HepG2 (cell line): Measurements from ENCODE around the gene MSL2.

Source experiments
- BRF2 ChIP-seq: sonication (generic); formaldehyde crosslinking; IDR thresholded peaks from 2 replicates; pipeline ENCODE4 v1.8.1; 2022; ENCODE audit warnings: mild to moderate bottlenecking, missing genetic modification reagents
- CSRNP2 ChIP-seq: sonication (generic); formaldehyde crosslinking; conservative IDR thresholded peaks from 2 replicates; pipeline ENCODE4 v1.8.0; 2022; ENCODE audit warnings: low read depth, missing genetic modification reagents
- EP300 ChIP-seq, 3 experiments: sonication (generic) in 1 of 3; formaldehyde crosslinking in 1 of 3; IDR thresholded peaks; 2 replicates each; pipeline versions ENCODE4 v1.5.1 to v1.6.1; 2011 to 2020; ENCODE audit warnings: low read depth in 2 of 3, low read length in 2 of 3, borderline replicate concordance in 1 of 3, improper control_type of control experiment in 1 of 3, mild to moderate bottlenecking in 1 of 3, missing genetic modification reagents in 1 of 3, moderate library complexity in 1 of 3
- FOSL2 ChIP-seq: sonication (generic); formaldehyde crosslinking; IDR thresholded peaks from 2 replicates; pipeline ENCODE4 v1.4.0; 2020; ENCODE audit warnings: missing genetic modification reagents
- HDAC2 ChIP-seq: sonication (generic); formaldehyde crosslinking; IDR thresholded peaks from 2 replicates; pipeline ENCODE4 v1.4.0; 2020; ENCODE audit warnings: missing genetic modification reagents
- POLR2AphosphoS5 ChIP-seq: IDR thresholded peaks from 2 replicates; pipeline ENCODE4 v1.6.1; 2012; ENCODE audit warnings: low read depth, low read length
- TP53 ChIP-seq: sonication (generic); formaldehyde crosslinking; conservative IDR thresholded peaks from 2 replicates; pipeline ENCODE4 v1.4.0; 2020; ENCODE audit warnings: missing genetic modification reagents
- ZNF10 ChIP-seq: sonication (generic); formaldehyde crosslinking; IDR thresholded peaks from 2 replicates; pipeline ENCODE4 v1.4.0; 2020; ENCODE audit warnings: mild to moderate bottlenecking, low read depth, missing genetic modification reagents, borderline replicate concordance
- ZSCAN9 ChIP-seq: IDR thresholded peaks from 2 replicates; pipeline ENCODE4 v1.6.1; 2016; ENCODE audit warnings: borderline replicate concordance

GRCh38 chr3:136141891-136142290, 54.2 kb downstream of the MSL2 start:
- TF ChIP-seq ZSCAN9 (CRISPR knock-in tag), result no peak
- no peak for TF ChIP-seq BRF2 (CRISPR knock-in tag)
- no peak for TF ChIP-seq POLR2AphosphoS5
- TF ChIP-seq ZNF10, result no peak
- no peak for TF ChIP-seq TP53
- TF ChIP-seq HDAC2 (CRISPR knock-in tag), result no peak
- no peak for TF ChIP-seq EP300 (IDR thresholded peaks at IDR 0.05; ENCODE audit: low read depth in 2 of 2, low read length in 2 of 2)
- no peak for TF ChIP-seq EP300 (CRISPR knock-in tag; IDR thresholded peaks at IDR 0.05; ENCODE audit: borderline replicate concordance)
- TF ChIP-seq FOSL2, result no peak
- TF ChIP-seq CSRNP2 (CRISPR knock-in tag), result no peak
